B cell (primary cell): ENCODE measurements around the gene ALG3.

Experiments used
- CTCF ChIP-seq: fragments of 200-600 bp; IDR thresholded peaks from one replicate; pipeline ENCODE4 v1.8.0; 2022; ENCODE audit warnings: antibody characterized with exemption, mild to moderate bottlenecking
- EZH2 ChIP-seq: IDR thresholded peaks from 2 replicates; pipeline ENCODE4 v1.6.1; 2012; ENCODE audit warnings: borderline replicate concordance, low read depth, mild to moderate bottlenecking, moderate library complexity, low read length; ENCODE audit not compliant: insufficient read depth, poor library complexity, severe bottlenecking

GRCh38 chr3:184239708-184240107, 9.1 kb downstream of the ALG3 start:
- TF ChIP-seq CTCF (no peak), EZH2 (no peak)
